ENCODE data around the gene DSEL.

DSEL gene

GRCh38 chr18:67500522-67501205, 15.9 kb downstream of the DSEL start:
- no peak for DNase-seq

GRCh38 chr18:67496469-67496868, 20.1 kb downstream of the DSEL start:
- no peak for DNase-seq

- DNase-seq, result no peak
Measured at GRCh38 chr18:67486534-67486933, 30.0 kb downstream of the DSEL start.

GRCh38 chr18:67485655-67486054, 30.9 kb downstream of the DSEL start:
- no peak for DNase-seq

- DNase-seq, result no peak
Measured at GRCh38 chr18:67484458-67484857, 32.1 kb downstream of the DSEL start.

GRCh38 chr18:67483952-67484351, 32.6 kb downstream of the DSEL start:
- no peak for DNase-seq

GRCh38 chr18:67483237-67483636, 33.3 kb downstream of the DSEL start:
- DNase-seq, result no peak

GRCh38 chr18:67478249-67478648, 38.3 kb downstream of the DSEL start:
- DNase-seq, result no peak

GRCh38 chr18:67477522-67477921, 39.0 kb downstream of the DSEL start:
- DNase-seq, result no peak

GRCh38 chr18:67476585-67476984, 39.9 kb downstream of the DSEL start:
- no peak for DNase-seq

GRCh38 chr18:67475673-67476072, 40.8 kb downstream of the DSEL start:
- DNase-seq, result no peak

- DNase-seq, result no peak
Measured at GRCh38 chr18:67468038-67468437, 48.5 kb downstream of the DSEL start.

- no peak for DNase-seq
Measured at GRCh38 chr18:67467188-67467587, 49.3 kb downstream of the DSEL start.

- no peak for DNase-seq
Measured at GRCh38 chr18:67464499-67464898, 52.0 kb downstream of the DSEL start.

- DNase-seq, result no peak
Measured at GRCh38 chr18:67463829-67464228, 52.7 kb downstream of the DSEL start.

GRCh38 chr18:67456711-67457110, 59.8 kb downstream of the DSEL start:
- no peak for DNase-seq

All from activated naive CD4-positive, alpha-beta T cell treated with Interleukin-2 at 50 U/mL for 16 hours (primary cell).